Measurements from ENCODE around the gene STX2. TPM values are rescaled to one million over a fixed set of nuclear protein-coding genes. Genes with fewer than 3 reads are reported as not detected.
A peak's percentile ranks its signal among the peaks of the same experiment; 100 is the strongest.

STX2 gene
- total RNA-seq, 1 donor: 43.8 TPM

- H3K4me3 ChIP-seq (ENCODE audit: insufficient read depth, low read length): no peak overlapping the region
- no peaks in the 10 kb centered on the region for H3K27me3 ChIP-seq (ENCODE audit: insufficient read depth, low read length)
- H3K9me3 ChIP-seq (ENCODE audit: low read depth, low read length): no peaks in the 10 kb centered on the region
- no peak overlapping the region for H3K4me2 ChIP-seq (ENCODE audit: insufficient read depth, low read length)
- DNase-seq (ENCODE audit: insufficient read length, low spot score, missing footprints): no peak
- peaks cover 21% of the 10 kb centered on the region for H3K4me1 ChIP-seq (ENCODE audit: insufficient read depth, low read length)
- H3K27ac ChIP-seq (ENCODE audit: low read depth, low read length): no peak overlapping the region
- H4K20me1 ChIP-seq (ENCODE audit: insufficient read depth, low read length): peaks cover 17% of the 10 kb centered on the region
- H2AFZ ChIP-seq (ENCODE audit: low read length): no peak overlapping the region
- H3K79me2 ChIP-seq (ENCODE audit: insufficient read depth, low read length): peaks cover 68% of the 10 kb centered on the region
- TF ChIP-seq, protein P1, sequence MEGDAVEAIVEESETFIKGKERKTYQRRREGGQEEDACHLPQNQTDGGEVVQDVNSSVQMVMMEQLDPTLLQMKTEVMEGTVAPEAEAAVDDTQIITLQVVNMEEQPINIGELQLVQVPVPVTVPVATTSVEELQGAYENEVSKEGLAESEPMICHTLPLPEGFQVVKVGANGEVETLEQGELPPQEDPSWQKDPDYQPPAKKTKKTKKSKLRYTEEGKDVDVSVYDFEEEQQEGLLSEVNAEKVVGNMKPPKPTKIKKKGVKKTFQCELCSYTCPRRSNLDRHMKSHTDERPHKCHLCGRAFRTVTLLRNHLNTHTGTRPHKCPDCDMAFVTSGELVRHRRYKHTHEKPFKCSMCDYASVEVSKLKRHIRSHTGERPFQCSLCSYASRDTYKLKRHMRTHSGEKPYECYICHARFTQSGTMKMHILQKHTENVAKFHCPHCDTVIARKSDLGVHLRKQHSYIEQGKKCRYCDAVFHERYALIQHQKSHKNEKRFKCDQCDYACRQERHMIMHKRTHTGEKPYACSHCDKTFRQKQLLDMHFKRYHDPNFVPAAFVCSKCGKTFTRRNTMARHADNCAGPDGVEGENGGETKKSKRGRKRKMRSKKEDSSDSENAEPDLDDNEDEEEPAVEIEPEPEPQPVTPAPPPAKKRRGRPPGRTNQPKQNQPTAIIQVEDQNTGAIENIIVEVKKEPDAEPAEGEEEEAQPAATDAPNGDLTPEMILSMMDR (IDR thresholded peaks at IDR 0.05; ENCODE audit: extremely low read depth, low read depth, low read length): no peak
- H3K36me3 ChIP-seq (ENCODE audit: insufficient read depth, low read length): peaks cover 2% of the 10 kb centered on the region
Observed at GRCh38 chr12:130830246-130830551, 8.9 kb downstream of the STX2 start.

GRCh38 chr12:130829391-130830245 lies 9.4 kb downstream of the STX2 start:
- no peak for DNase-seq (ENCODE audit: insufficient read length, low spot score, missing footprints)
- Histone ChIP-seq H3K9me3 (ENCODE audit: low read depth, low read length) (no peaks in the 10 kb centered on the region), H3K27me3 (ENCODE audit: insufficient read depth, low read length) (no peaks in the 10 kb centered on the region), H3K27ac (ENCODE audit: low read depth, low read length) (no peak overlapping the region), H3K4me3 (ENCODE audit: insufficient read depth, low read length) (no peak overlapping the region), H3K36me3 (ENCODE audit: insufficient read depth, low read length) (no peaks in the 10 kb centered on the region), H3K79me2 (ENCODE audit: insufficient read depth, low read length) (peaks cover 66% of the 10 kb centered on the region), H3K4me1 (ENCODE audit: insufficient read depth, low read length) (peaks cover 21% of the 10 kb centered on the region), H3K4me2 (ENCODE audit: insufficient read depth, low read length) (no peak overlapping the region), H4K20me1 (ENCODE audit: insufficient read depth, low read length) (peaks cover 17% of the 10 kb centered on the region), H2AFZ (ENCODE audit: low read length) (no peak overlapping the region)
- TF ChIP-seq, protein P1 (IDR thresholded peaks at IDR 0.05; ENCODE audit: extremely low read depth, low read depth, low read length): no peak

- DNase-seq (ENCODE audit: insufficient read length, low spot score, missing footprints): no peak
- Histone ChIP-seq H3K9me3 (ENCODE audit: low read depth, low read length) (no peaks in the 10 kb centered on the region), H3K4me3 (ENCODE audit: insufficient read depth, low read length) (no peak overlapping the region), H3K27me3 (ENCODE audit: insufficient read depth, low read length) (no peaks in the 10 kb centered on the region), H3K36me3 (ENCODE audit: insufficient read depth, low read length) (no peaks in the 10 kb centered on the region), H3K4me2 (ENCODE audit: insufficient read depth, low read length) (no peak overlapping the region), H2AFZ (ENCODE audit: low read length) (no peak overlapping the region), H3K27ac (ENCODE audit: low read depth, low read length) (no peak overlapping the region), H3K4me1 (ENCODE audit: insufficient read depth, low read length) (peaks cover 21% of the 10 kb centered on the region), H3K79me2 (ENCODE audit: insufficient read depth, low read length) (peaks cover 62% of the 10 kb centered on the region), H4K20me1 (ENCODE audit: insufficient read depth, low read length) (peaks cover 17% of the 10 kb centered on the region)
- TF ChIP-seq, protein P1 (IDR thresholded peaks at IDR 0.05; ENCODE audit: extremely low read depth, low read depth, low read length): no peak
Observed at GRCh38 chr12:130828895-130829294, 10.2 kb downstream of the STX2 start.

- Histone ChIP-seq H3K4me1 (ENCODE audit: insufficient read depth, low read length) (peaks cover 12% of the 10 kb centered on the region), H2AFZ (ENCODE audit: low read length) (no peak overlapping the region), H4K20me1 (ENCODE audit: insufficient read depth, low read length) (peaks cover 7% of the 10 kb centered on the region), H3K27me3 (ENCODE audit: insufficient read depth, low read length) (no peaks in the 10 kb centered on the region), H3K4me2 (ENCODE audit: insufficient read depth, low read length) (no peak overlapping the region), H3K79me2 (ENCODE audit: insufficient read depth, low read length) (peaks cover 50% of the 10 kb centered on the region), H3K27ac (ENCODE audit: low read depth, low read length) (peak overlapping the region; percentile 26), H3K36me3 (ENCODE audit: insufficient read depth, low read length) (peaks cover 5% of the 10 kb centered on the region), H3K4me3 (ENCODE audit: insufficient read depth, low read length) (no peak overlapping the region), H3K9me3 (ENCODE audit: low read depth, low read length) (no peaks in the 10 kb centered on the region)
- DNase-seq (ENCODE audit: insufficient read length, low spot score, missing footprints): no peak
- TF ChIP-seq, protein P1 (IDR thresholded peaks at IDR 0.05; ENCODE audit: extremely low read depth, low read depth, low read length): no peak
Observed at GRCh38 chr12:130827432-130827831, 11.6 kb downstream of the STX2 start.

Data from osteoblast (primary cell).